Stimulated activated CD8-positive, alpha-beta memory T cell treated with anti-CD3 and anti-CD28 coated beads, Interleukin-4, amount 100 ng/mL, for 48 hours (primary cell): Measurements from ENCODE around the gene CYP4F22.
A peak's percentile ranks its signal among the peaks of the same experiment; 100 is the strongest.
"Not testable (repeated sequence)": the region's sequence is repeated elsewhere in the genome, so short reads cannot be mapped to it uniquely, and the experiment has no call there.

Source experiments
- DNase-seq: peaks from one replicate; pipeline ENCODE4 v3.0.0-alpha.2; 2020

Gene CYP4F22

DNA sequence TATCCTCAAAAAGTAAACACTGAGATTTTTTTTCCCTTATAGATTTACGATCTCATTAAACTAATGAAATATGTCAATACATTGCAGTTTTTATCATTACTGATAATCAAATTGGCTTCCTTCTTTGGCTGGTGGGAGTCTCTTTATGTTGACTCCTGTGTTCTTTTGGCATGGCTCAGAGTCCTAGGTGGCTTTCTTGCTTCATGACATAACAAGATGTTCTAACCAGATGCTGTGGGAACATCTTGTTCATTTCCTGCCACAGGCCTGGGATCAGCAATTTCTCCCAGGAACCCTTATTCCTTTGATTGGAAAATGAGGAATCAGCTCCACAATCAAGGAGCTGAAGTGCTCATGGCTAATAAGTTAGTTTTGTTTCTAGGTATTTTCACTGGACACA lies 13.2 kb upstream of the CYP4F22 start:
- no peak for DNase-seq

DNA sequence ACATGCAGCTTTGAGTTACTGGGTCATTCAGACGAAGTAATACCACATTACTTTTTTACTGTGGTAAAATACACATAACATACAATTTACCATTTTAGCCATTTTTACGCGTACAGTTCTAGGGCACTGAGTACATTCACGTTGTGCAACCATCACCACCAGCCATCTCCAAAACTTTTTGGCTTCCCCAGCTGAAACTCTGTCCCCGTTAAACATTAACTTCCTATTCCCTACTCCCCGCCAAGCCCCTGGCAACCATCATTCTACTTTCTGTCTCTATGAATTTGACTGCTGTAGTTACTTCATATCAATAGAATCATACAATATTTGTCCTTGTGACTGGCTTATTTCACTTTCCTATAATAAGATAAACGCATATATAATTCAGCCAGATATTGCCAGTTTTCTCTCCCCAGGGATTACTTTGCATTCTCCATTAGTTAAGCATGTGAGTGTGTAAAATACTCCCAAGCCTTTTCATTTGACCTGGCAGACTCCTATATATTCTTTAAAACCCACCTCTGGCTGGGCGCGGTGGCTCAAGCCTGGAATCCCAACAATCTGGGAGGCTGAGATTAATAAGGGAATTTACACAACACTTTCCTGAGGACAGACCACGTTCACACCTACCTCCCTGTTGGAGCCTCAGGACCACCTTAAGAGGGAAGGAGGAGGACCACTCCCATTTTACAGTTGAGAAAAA lies 10.0 kb upstream of the CYP4F22 start:
- DNase-seq: no peak

DNA sequence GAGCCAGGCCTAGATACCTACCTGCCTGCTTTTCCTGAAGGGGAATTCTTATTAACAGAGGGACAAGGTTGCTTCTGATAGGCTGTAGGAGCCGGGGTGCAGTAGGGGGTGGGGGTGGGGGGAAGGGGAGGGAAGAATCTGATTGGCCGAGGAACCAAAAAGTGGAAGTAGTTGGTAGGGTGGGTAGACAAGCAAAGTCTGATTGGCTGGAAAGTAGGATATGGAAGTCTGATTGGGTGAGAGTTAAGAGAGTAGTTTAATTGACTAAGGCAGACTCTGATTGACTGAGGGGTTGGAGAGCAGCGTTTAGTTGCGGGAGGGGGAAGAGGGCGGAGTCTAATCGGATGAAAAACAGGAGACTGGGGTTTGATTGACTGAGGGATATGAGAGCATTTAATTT lies 9.4 kb upstream of the CYP4F22 start:
- DNase-seq: no peak

DNA sequence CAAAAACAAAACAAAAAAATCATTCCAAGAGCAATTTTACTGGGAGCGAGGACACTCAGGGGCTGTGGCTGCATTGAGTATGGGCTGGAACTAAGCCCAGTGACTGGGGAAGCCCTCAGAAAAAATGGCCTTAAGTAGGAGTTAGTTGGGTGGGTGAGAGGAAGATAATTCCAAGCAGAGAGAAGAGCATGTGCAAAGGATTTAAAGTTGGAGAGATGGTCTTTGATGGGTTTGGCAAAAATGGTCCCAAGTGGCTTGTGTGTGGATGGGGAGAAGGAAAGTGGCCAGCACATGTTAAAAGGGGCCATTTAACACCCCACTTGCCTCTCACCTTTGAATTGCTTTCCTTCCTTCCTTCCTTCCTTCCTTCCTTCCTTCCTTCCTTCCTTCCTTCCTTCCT lies 6.7 kb upstream of the CYP4F22 start:
- no peak for DNase-seq

DNA sequence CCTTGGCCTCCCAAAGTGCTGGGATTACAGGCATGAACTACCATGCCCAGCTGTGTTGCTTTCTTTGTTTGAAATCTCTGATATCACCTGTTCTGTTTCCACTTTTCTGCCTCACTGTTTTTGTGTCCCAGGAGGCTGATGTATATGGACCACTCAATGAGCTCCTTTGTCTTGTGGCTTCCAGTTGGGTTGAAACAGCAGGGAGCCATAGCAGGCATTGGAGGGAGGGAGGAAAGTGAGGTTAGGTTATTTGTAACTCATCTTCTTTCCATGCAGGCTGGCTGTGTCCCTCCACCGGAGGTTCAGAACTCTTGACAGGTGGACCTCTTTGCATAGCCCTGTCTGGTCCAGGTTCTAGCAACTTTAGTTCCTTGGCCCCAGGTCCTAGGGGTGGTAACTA lies 6.1 kb upstream of the CYP4F22 start:
- no peak for DNase-seq

DNA sequence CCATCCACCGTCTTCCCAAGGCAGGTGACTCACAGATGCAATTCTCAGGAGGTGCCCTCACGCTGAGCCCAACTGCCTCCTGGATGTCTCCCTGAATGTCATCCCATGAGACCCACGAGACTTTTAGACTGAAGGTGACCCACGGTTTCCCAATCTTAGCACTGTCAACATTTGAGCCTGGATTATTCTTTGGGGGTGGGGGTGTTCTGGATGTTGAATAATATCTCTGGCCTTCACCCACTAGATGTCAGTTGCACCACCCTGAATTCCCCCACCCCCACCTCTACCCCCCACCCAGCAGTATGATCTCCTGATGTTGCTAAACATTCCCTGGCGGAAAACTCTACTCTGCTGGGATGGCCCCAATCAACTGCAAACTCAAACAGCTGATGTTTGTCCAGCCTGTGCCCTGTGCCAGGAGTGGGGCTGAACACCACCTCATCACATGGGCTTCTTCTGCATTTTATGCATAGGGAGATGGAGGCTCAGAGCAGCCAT lies 2.2 kb upstream of the CYP4F22 start:
- DNase-seq: no peak

DNA sequence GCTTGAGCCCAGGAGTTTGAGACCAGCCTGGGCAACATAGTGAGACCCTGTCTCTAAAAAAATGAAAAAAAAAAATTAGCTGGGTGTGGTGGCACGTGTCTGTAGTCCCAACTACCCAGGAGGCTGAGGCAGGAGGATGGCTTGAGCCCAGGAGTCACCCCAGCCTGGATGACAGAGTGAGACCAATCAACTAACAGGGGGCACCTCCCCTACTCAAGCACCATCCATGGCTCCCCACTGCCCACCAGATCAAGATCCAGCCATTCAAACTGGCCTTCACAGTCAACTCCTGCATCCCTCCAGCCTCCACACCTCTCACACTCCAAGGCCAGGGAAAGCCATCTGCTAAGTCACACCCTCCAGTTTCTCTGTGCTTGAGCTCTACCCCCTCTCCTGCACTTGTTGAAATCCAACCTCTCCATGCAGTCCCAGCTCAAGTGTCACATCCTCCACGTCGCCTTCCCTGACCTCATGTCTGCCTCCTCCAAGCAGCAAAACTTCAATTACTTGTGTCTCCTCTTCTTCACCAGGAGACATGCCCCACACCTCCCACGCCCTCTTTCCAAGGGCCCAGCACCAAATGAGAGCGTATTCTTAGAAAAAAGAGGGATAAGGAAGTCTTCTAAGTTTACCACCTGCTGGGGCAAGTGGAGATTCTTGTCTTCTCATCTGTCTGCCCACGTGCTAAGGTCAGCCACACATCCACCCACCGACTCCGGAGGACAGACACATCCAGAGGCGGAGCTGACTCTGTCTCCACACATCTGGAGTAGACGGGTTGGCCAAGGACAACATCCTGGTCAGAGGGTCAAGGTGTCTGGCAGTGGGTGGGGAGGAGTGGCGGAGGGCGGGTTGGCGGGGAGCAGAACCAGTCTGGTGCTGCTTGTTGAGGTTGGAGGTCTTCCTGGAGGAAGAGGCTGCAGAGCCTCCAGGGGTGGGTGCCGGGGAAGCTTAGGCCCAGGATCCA lies 974 bp upstream of the CYP4F22 start:
- no peak for DNase-seq

DNA sequence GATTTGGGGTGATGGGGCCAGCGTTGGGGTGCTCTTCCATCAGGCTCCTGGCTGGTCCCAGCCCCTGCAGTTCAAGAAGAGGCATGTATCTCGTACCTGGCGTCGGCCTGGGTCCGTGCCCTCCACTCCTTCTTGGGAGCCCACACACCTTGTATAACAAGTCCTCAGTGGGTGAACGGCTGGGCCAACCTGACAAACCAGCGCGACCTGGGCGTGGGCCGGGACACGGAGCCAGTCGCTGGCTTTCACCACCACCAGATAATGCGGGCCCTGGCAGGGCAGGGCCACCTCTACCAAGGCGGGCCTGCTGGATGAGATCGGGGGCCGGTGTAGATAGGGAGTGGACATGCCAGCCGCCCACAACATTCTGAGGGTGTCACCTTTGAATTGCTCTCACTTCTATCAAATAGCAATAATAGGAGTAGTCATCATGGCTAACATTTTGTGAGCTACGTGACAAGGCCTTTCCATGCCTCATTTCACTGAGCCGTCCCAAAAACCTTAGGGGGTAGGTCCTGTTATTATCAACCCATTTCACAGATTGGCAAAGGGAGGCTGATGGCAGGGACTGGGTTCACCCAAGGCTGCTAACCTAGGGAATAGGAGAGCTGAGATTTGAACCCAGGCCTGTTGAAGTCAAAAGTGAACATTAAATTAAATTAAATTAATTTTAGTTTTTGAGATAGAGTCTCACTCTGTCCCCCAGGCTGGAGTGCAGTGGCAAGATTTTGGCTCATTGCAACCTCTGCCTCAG lies 3.5 kb downstream of the CYP4F22 start:
- DNase-seq: no peak

DNA sequence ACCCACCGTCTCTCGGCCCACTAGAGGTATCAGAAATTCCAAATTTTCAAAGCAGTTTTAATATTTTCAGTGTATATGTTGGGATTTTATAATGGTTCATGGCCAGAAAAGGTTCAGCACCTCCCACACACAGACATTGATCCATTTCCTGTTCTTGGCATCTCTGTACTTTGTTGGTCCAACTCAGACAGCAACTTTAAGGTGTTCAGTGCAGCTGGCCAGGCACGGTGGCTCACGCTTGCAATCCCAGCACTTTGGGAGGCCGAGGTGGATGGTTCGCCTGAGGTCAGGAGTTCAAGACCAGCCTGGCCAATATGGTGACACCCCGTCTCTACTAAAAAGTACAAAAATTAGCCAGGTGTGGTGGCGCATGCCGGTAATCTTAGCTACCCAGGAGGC lies 6.9 kb downstream of the CYP4F22 start:
- not testable (repeated sequence) for DNase-seq

DNA sequence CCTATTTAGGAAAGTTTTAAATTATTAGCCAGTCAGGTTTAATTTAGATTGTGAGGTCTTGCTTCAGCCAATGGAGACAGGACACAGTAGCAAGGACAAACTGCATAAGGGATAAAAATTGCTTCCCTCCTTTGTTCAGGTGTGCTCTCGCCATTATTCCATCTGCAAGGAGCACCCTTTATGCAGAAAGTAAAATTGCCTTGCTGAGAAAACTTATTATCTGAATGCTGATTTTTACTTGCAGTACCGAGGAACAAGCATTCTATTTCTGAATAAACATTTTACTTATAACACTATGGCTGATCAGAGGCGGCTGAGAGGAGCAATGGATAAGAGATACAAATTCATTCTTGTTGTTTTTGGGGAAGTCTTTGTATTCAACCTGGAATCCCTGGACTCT lies 8.0 kb downstream of the CYP4F22 start:
- DNase-seq: no peak

DNA sequence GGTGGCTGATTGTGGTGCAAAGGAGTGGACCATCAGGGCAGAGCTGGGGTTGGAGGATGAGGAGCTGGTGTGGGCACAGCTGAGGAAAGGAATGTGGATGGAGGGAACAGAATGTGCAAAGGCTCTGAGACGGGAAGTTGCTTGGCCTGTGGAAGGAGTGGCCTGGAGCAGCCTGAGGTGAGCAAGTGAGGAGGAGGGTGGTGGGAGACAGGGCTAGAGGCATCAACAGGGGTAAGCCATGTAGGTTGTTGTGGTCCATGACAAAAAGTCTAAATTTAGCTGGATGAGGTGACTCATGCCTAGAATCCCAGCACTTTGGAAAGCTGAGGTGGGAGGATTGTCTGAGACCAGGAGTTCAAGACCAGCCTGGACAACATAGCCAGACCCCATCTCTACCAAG lies 9.5 kb downstream of the CYP4F22 start:
- DNase-seq: no peak

DNA sequence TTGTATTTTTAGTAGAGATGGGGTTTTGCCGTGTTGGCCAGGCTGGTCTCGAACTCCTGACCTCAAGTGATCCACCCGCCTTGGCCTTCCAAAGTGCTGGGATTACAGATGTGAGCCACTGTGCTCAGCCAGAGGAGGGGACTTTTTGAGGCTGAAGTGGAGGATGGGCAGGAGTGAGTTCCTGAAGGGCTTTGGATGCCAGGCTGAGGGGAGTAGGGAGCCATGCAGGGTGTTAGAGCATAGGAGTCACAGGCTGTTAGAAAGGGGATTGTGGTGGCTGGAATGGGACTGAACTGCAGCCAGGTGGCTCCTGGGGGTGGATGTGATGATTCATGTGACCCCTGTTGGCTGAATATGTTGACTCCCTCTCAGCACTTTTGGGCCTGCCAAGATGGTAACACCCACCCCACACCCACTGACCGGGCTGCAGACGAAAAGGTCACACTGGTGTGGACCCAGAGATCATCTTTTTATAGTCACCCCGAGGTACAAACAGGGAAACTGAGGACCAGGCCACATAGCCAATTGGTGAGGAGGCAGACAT lies 11.2 kb downstream of the CYP4F22 start:
- no peak for DNase-seq

DNA sequence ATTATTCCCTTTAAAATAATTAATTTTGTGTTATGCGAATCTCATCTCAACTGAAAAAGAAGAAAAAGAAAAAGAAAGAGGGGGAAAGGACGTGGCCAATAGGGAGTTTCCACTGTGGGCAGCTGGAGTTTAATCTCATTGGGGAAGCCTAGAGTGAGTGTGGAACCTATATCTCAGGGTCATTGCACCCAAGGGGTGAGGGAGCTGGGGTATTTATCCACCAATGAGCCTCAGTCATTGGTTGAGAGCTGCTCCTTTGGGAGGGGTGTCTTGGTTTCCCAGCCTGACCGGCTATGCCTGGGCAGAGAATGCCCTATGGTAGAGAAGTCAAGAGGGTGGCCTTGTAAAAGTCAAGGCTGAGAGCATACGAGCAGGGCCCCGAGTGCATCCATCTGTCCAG lies 16.5 kb downstream of the CYP4F22 start:
- no peak for DNase-seq

DNA sequence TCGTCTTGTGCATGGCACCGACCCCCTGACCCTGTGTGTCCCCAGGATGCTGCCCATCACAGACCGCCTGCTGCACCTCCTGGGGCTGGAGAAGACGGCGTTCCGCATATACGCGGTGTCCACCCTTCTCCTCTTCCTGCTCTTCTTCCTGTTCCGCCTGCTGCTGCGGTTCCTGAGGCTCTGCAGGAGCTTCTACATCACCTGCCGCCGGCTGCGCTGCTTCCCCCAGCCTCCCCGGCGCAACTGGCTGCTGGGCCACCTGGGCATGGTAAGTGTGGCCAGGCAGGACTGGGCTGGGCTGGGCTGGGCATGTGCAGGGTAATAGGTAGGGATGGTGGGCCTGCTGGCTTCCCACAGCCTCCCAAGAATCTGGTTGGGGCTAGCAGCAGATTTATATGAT lies 17.0 kb downstream of the CYP4F22 start:
- DNase-seq: no peak

DNA sequence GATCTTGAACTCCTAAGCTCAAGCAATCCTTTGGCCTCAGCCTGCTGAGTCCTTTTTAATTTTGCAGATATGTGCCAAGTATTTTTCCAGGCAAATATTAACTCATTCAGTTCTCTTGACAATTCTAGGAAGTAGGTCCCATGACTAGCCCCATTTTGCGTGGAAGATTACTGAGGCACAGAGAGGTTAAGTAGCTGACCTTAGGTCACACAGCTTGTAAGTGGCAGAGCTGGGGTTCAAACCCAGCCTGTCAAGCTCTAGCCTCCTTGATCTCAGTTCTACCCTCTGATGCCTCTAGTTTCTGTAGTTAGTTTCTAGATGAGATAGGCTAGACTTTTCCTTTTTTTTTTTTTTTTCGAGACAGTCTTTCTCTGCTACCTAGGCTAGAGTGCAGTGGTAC lies 18.1 kb downstream of the CYP4F22 start:
- no peak for DNase-seq

DNA sequence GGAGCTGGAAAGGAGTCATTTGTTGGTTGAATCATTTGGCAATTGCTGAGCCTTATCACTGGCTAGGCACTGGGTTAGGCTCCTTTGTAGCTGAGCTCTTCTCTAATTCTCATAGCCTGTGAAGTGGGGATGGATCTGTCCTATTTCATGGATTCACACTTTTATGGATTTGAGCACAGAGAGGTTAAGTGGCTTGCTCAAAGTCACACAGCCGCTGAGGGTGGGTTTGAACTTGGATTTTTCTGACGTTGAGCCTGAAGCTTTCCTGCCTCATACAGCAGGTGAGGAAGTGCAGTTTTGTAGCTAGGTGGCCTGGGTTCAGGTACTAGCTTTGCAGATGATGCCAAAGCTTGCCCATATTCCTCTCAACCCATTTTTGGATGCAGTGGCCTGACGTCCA lies 19.4 kb downstream of the CYP4F22 start:
- no peak for DNase-seq

DNA sequence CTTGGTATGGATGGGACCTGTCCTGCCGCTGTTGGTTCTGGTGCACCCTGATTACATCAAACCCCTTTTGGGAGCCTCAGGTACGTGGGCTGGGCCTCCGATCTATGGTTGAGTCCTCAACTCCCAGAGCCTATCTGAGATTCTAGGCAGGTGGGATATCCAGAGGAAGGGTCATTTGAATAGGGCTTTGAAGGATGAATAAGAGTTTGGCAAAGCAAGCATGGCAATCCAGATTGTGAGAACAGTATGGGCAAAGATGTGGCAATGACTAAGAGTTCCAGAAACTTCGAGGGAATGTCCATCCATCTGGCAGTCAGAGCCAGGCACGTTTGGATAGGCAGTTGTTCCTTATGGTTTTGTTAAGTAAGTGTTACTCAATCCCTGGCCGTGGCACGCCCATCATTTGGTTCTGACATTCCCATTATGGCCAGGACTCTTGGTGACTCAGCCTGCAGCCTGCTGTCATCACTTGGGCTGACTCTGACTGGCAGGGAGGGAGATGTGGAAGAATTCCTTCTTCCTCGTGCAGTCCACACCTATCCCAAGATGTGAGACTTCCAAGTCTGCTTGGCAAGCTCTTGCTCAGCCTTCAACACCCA lies 21.5 kb downstream of the CYP4F22 start:
- DNase-seq: no peak

DNA sequence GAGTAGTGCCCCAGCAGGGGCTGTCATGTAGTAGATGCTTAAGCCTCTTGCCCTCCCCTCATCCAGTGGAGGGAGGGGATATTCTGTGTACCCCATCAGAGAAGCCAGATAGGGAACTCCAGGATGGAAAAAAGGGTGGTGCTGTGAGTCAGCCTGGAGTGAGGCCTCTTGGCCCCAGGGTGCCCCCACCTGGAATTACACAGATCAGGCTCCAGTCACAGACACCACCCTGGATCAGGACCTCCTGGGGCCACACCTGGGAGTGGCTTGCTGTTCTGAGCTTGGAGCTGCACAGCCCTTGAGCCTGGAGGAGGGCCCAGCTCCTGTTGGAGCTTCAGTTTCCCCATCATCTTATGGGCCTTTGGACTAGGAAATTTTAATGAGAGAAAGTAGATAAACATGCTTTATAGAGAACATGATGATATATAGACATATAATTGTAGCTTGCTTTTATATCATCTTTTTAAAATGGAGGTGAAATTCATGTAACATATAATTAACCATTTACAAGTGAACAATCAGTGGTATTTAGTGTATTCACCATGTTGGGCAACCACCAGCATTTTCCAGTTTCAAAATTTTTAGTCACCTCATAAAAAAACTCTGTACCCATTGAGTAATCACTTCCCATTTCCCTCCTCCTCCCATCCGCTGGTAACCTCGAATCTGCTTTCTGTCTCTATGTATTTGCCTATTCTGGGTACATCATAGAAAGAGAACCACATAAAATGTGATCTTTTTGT lies 24.6 kb downstream of the CYP4F22 start:
- DNase-seq: no peak

DNA sequence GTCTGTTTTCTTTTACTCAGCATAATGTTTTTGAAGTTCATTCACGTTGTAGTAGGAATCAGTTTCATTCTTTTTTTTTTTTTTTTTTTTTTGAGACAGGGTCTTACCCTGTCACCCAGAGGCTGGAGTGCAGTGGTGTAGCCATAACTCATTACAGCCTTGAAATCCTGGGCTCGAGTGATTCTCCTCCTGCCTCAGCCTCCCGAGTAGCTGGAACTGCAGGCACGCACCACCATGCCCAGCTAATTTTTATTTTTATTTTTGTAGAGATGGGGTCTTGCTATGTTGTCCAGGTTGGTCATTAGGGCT lies 25.2 kb downstream of the CYP4F22 start:
- DNase-seq: not testable (repeated sequence)

DNA sequence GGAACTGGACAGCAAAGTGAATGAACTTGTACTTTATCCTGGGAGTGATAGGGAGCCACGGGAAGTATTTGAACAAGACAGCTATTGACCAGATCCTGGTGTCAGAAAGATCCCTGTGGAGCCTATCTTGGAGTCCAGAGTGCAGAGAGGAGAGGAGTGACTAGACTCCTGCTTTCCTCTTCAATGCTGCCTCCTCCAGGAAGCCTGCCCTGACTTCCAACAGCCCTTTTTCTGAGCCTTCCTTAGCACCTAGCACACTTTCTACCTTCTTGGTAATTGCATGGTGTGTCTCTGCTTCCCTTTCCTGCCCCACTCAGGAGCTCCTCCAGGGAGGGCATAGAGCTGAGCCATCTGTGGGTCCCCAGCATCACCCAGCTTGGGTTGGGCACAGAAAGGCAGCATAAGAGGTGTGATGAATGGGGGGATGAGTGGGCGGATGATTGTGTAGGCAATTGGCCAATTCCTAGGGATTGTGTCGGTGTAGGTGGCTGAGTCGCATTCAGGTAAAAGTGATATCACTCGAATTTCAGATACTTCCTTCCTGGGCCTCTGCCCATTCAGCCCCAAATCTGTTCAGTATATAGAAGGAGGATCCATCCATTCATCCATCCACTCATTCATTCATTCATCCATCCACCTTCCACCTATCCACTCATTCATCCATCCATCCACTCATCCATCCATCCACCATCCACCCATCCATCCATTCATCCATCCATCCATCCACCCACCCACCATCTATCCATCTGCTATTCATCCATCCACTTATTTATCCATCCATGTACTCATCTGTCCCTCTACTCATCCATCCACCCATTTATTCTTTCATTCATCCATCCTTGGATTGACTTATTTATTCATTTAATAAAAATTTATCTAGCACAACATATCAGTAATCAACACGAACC lies 26.9 kb downstream of the CYP4F22 start:
- DNase-seq: peak; percentile 60

DNA sequence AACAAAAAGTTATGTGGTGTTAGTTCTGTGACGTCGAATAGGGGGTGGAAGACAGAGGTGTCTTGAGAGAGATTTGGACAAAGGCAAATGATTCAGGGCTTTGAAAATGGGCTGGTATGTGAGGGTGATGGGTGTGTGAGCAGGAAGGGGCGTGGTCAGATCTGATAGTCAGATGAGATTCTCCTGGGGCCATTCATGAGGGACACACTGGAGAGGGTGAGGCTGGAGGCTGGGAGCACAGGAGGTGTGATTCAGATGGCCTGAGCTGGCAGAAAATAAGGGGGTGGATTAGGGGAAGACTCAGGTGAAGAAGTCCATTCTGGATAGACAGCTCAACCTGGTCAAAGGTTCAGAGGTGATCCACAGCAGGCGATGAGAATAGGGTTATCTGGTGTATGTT lies 28.0 kb downstream of the CYP4F22 start:
- DNase-seq: no peak
